Neural progenitor cell (in vitro differentiated cells): ENCODE measurements around the gene PIMREG. TPM values are rescaled to one million over a fixed set of nuclear protein-coding genes. Genes with fewer than 3 reads are reported as not detected.
A peak's percentile ranks its signal among the peaks of the same experiment; 100 is the strongest.

Experiments used
- DNase-seq: peaks from one replicate; pipeline ENCODE4 v3.0.0-alpha.2; 2016; ENCODE audit warnings: low spot score
- H2AFZ ChIP-seq: fragments of 200-600 bp; sonication (generic); replicated peaks from 2 replicates; pipeline ENCODE4 v1.6.1; 2016; ENCODE audit warnings: antibody characterized with exemption
- H3F3A ChIP-seq: fragments of 200-600 bp; sonication (generic); 2 replicates; pipeline ENCODE4 v1.6.1; 2016; ENCODE audit warnings: antibody characterized with exemption, low read depth
- H3K27ac ChIP-seq: fragments of 200-600 bp; sonication (generic); 2 replicates; pipeline ENCODE4 v1.5.1; 2016; ENCODE audit warnings: mild to moderate bottlenecking
- H3K27me3 ChIP-seq: fragments of 200-600 bp; sonication (generic); 2 replicates; pipeline ENCODE4 v1.6.1; 2016; ENCODE audit warnings: mild to moderate bottlenecking, moderate library complexity
- H3K36me3 ChIP-seq: fragments of 200-600 bp; sonication (generic); 2 replicates; pipeline ENCODE4 v1.5.1; 2016
- H3K4me1 ChIP-seq: fragments of 200-600 bp; sonication (generic); 2 replicates; pipeline ENCODE4 v1.6.1; 2016; ENCODE audit warnings: mixed run types
- H3K4me2 ChIP-seq: fragments of 200-600 bp; sonication (generic); 2 replicates; pipeline ENCODE4 v1.6.1; 2016
- H3K4me3 ChIP-seq: fragments of 200-600 bp; sonication (generic); 2 replicates; pipeline ENCODE4 v1.5.1; 2016
- H3K79me2 ChIP-seq: fragments of 200-600 bp; sonication (generic); 2 replicates; pipeline ENCODE4 v1.6.1; 2016; ENCODE audit warnings: low read depth
- H3K9ac ChIP-seq: fragments of 200-600 bp; sonication (generic); 2 replicates; pipeline ENCODE4 v1.6.1; 2016
- H3K9me3 ChIP-seq: fragments of 200-600 bp; sonication (generic); 2 replicates; pipeline ENCODE4 v1.5.1; 2016; ENCODE audit warnings: low read depth
- H4K20me1 ChIP-seq: fragments of 200-600 bp; sonication (generic); 2 replicates; pipeline ENCODE4 v1.6.1; 2016; ENCODE audit warnings: low read depth
- H3K27ac Mint-ChIP-seq: 3 replicates; pipeline ENCODE4 v1.8.0; 2021; ENCODE audit warnings: mixed read lengths
- H3K27me3 Mint-ChIP-seq: 2 replicates; pipeline ENCODE4 v1.8.0; 2022; ENCODE audit warnings: low read depth, mild to moderate bottlenecking, inconsistent platforms, moderate library complexity, mixed read lengths; ENCODE audit not compliant: insufficient read depth
- H3K36me3 Mint-ChIP-seq: 3 replicates; pipeline ENCODE4 v1.8.0; 2021; ENCODE audit warnings: mixed read lengths
- H3K4me1 Mint-ChIP-seq: 3 replicates; pipeline ENCODE4 v1.8.0; 2021; ENCODE audit warnings: mixed read lengths
- H3K4me3 Mint-ChIP-seq: 3 replicates; pipeline ENCODE4 v1.8.0; 2021; ENCODE audit warnings: mild to moderate bottlenecking, moderate library complexity, mixed read lengths
- H3K9me3 Mint-ChIP-seq: 3 replicates; pipeline ENCODE4 v1.8.0; 2020; ENCODE audit warnings: mixed read lengths
- EZH2 ChIP-seq: fragments of 200-600 bp; sonication (generic); IDR thresholded peaks from 2 replicates; pipeline ENCODE4 v1.6.1; 2017; ENCODE audit warnings: antibody characterized with exemption, mild to moderate bottlenecking, moderate library complexity
- EZH2phosphoT487 ChIP-seq: fragments of 200-600 bp; sonication (generic); IDR thresholded peaks from 2 replicates; pipeline ENCODE4 v1.6.1; 2017; ENCODE audit warnings: antibody characterized with exemption
- total RNA-seq: library from RNA; depleted of rRNA; stranded (reverse); fragments of >200 nt; gene quantifications from 2 replicates; pipeline ENCODE4 v1.2.3, GENCODE V29; 2015; ENCODE audit warnings: low replicate concordance
- TF ChIP-seq, protein P1 (sequence below): fragments of 200-600 bp; sonication (generic); IDR thresholded peaks from 2 replicates; pipeline ENCODE4 v1.5.1; 2017; ENCODE audit warnings: antibody characterized with exemption, mild to moderate bottlenecking

PIMREG gene
- total RNA-seq, 1 donor from 2014 or later = 71.3 TPM

DNA sequence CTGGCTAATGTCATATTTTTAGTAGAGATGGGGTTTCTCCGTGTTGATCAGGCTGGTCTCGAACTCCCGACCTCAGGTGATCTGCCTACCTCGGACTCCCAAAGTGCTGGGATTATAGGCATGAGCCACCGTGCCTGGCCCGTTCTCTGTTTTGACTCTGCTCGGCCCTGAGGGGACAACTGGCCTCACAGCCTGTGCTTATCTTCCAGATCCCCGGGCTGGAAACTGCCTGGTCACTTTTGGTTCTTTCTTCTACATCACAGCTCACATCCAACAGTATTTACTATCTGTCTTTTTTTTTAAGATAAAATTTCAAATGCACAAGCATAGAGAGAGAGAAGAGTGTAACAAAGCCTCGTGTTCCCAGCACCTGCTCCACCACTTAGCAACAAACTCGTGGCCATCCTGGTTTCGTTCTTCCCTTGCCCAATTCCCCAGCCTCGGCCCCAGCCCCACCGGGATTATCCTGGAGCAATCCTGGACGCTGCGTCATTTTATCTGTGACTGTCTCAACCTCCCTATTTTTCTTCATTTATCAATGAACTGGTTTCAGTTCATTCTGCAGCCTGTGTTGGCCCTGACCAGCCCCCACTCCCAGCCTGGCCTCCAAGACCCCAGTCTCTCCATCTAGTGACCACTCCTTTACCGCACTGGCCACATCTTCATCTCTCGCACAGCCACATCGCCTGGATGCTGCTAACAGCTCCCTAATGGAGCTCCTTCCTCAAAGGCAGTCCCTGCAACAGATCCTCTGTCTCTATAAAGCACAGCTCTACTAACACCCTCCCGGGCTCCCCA lies 21.1 kb downstream of the PIMREG start:
- peak overlapping the region; percentile 54 for H3K27ac Mint-ChIP-seq
- H3K27me3 ChIP-seq = no peaks in the 10 kb centered on the region
- DNase-seq = no peak
- H3K4me1 Mint-ChIP-seq = peaks cover 33% of the 10 kb centered on the region
- no peaks in the 10 kb centered on the region for H3K36me3 ChIP-seq
- TF ChIP-seq, protein P1, sequence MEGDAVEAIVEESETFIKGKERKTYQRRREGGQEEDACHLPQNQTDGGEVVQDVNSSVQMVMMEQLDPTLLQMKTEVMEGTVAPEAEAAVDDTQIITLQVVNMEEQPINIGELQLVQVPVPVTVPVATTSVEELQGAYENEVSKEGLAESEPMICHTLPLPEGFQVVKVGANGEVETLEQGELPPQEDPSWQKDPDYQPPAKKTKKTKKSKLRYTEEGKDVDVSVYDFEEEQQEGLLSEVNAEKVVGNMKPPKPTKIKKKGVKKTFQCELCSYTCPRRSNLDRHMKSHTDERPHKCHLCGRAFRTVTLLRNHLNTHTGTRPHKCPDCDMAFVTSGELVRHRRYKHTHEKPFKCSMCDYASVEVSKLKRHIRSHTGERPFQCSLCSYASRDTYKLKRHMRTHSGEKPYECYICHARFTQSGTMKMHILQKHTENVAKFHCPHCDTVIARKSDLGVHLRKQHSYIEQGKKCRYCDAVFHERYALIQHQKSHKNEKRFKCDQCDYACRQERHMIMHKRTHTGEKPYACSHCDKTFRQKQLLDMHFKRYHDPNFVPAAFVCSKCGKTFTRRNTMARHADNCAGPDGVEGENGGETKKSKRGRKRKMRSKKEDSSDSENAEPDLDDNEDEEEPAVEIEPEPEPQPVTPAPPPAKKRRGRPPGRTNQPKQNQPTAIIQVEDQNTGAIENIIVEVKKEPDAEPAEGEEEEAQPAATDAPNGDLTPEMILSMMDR = no peak
- TF ChIP-seq EZH2 (no peak), EZH2phosphoT487 (no peak)
- peaks cover 23% of the 10 kb centered on the region for H3K27me3 Mint-ChIP-seq
- no peaks in the 10 kb centered on the region for H4K20me1 ChIP-seq
- H3K36me3 Mint-ChIP-seq = peaks cover 5% of the 10 kb centered on the region
- no peaks in the 10 kb centered on the region for H3K79me2 ChIP-seq
- H3K4me2 ChIP-seq = no peak overlapping the region
- H3K4me3 Mint-ChIP-seq = no peak overlapping the region
- H3K9me3 Mint-ChIP-seq = peaks cover 4% of the 10 kb centered on the region
- H3K4me3 ChIP-seq = no peak overlapping the region
- H3K9ac ChIP-seq = no peak overlapping the region
- H3K27ac ChIP-seq = no peak overlapping the region
- peaks cover 17% of the 10 kb centered on the region for H3F3A ChIP-seq
- no peaks in the 10 kb centered on the region for H3K9me3 ChIP-seq
- H3K4me1 ChIP-seq = peaks cover 27% of the 10 kb centered on the region
- no peak overlapping the region for H2AFZ ChIP-seq

DNA sequence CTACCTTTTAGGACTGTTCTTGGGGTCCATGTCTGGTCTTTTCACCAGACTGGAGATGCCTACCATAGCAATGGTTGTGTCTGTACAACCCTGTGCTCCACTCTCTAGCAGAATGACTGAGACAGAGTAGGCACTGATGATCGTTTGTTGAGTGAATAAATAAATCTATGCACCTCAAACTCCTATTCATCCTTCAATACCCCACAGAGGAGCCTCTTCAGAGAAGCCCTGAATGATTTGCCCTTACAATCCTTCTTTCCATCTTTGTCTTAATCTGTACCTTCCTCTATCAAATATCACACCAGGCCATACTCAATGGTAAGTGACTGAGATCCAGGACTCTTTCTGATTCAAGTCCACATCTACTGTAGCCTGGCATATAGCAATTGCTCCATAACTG lies 23.3 kb downstream of the PIMREG start:
- H4K20me1 ChIP-seq = no peaks in the 10 kb centered on the region
- Mint-ChIP-seq H3K4me1 (peaks cover 20% of the 10 kb centered on the region), H3K4me3 (no peak overlapping the region), H3K36me3 (peaks cover 5% of the 10 kb centered on the region), H3K9me3 (peaks cover 4% of the 10 kb centered on the region), H3K27me3 (peaks cover 18% of the 10 kb centered on the region), H3K27ac (no peak overlapping the region)
- TF ChIP-seq EZH2 = no peak
- TF ChIP-seq, protein P1 = no peak
- TF ChIP-seq EZH2phosphoT487 = no peak
- no peak overlapping the region for H3K4me2 ChIP-seq
- H3K9ac ChIP-seq = no peak overlapping the region
- H3K4me1 ChIP-seq = peaks cover 22% of the 10 kb centered on the region
- H2AFZ ChIP-seq = no peak overlapping the region
- no peaks in the 10 kb centered on the region for H3K79me2 ChIP-seq
- no peak overlapping the region for H3K4me3 ChIP-seq
- no peaks in the 10 kb centered on the region for H3K27me3 ChIP-seq
- DNase-seq = no peak
- H3K9me3 ChIP-seq = no peaks in the 10 kb centered on the region
- no peaks in the 10 kb centered on the region for H3K36me3 ChIP-seq
- H3K27ac ChIP-seq = no peak overlapping the region
- H3F3A ChIP-seq = peaks cover 12% of the 10 kb centered on the region

DNA sequence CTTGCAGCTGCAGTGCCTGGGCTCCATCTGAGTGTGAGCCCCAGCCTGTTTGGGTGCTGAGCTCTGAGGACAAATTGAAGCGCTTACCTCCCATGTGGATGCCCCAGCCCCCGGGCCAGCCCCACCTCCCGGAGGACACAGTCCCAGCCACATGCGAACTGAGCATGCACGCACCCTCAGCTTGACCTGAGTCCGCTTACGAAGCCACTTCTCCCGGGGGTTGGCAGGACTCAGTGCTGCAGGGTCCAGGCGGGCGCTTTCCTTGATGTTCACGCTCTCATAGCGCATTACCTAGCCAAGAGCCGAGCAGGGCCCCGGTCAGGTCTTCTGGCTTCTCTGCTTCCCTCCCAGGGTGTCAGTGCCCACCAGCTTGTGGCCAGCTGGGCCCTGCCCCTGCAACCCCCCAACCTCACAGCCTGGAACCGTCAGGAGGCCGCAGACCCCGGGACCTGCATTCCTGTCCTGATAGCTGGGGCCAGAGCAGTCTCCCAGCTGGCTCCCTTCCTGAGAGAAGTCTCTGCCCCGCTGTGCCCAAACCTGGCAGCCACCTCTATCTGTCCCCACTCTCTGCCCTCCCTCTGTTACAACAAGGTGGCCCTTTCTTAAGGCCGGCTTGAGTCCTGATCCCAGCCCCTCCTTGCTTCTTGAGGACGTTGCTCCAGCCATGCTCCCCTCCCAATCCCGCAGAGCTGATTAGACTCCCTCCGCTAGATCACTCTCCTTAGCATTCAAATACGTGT lies 24.0 kb downstream of the PIMREG start:
- H3K79me2 ChIP-seq = no peaks in the 10 kb centered on the region
- no peak overlapping the region for H3K4me2 ChIP-seq
- TF ChIP-seq EZH2 (no peak), EZH2phosphoT487 (no peak)
- TF ChIP-seq, protein P1 = no peak
- H3K27me3 Mint-ChIP-seq = peaks cover 20% of the 10 kb centered on the region
- H3K27me3 ChIP-seq = no peaks in the 10 kb centered on the region
- no peaks in the 10 kb centered on the region for H3K36me3 ChIP-seq
- no peak overlapping the region for H3K4me3 ChIP-seq
- peaks cover 17% of the 10 kb centered on the region for H3F3A ChIP-seq
- H4K20me1 ChIP-seq = no peaks in the 10 kb centered on the region
- H3K9me3 Mint-ChIP-seq = peaks cover 4% of the 10 kb centered on the region
- no peak overlapping the region for H3K4me3 Mint-ChIP-seq
- no peak for DNase-seq
- peaks cover 20% of the 10 kb centered on the region for H3K4me1 Mint-ChIP-seq
- H3K27ac ChIP-seq = no peak overlapping the region
- peaks cover 22% of the 10 kb centered on the region for H3K4me1 ChIP-seq
- no peaks in the 10 kb centered on the region for H3K9me3 ChIP-seq
- no peak overlapping the region for H3K27ac Mint-ChIP-seq
- H3K36me3 Mint-ChIP-seq = peaks cover 5% of the 10 kb centered on the region
- H2AFZ ChIP-seq = no peak overlapping the region
- H3K9ac ChIP-seq = no peak overlapping the region
